GM23338 (cell line): Measurements from ENCODE around the gene RYR1. TPM values are rescaled to one million over a fixed set of nuclear protein-coding genes. Genes with fewer than 3 reads are reported as not detected.

Experiments used
- ATAC-seq: fragments of 200-7000 bp; cut with Tn5 transposase; 3 replicates; pipeline ENCODE4 v1.9.1; 2020
- DNase-seq: peaks from one replicate; pipeline ENCODE4 v3.0.0-alpha.2; 2015; ENCODE audit warnings: low spot score
- H2AFZ ChIP-seq: fragments of 200-600 bp; sonication (generic); 2 replicates; pipeline ENCODE4 v1.8.0; 2016; ENCODE audit warnings: antibody characterized with exemption, mild to moderate bottlenecking, moderate library complexity
- H3F3A ChIP-seq: fragments of 200-600 bp; sonication (generic); replicated peaks from 2 replicates; pipeline ENCODE4 v1.8.0; 2017; ENCODE audit warnings: antibody characterized with exemption, mixed run types, low read depth
- H3K27ac ChIP-seq: fragments of 200-600 bp; sonication (generic); 2 replicates; pipeline ENCODE4 v1.6.1; 2016; ENCODE audit warnings: low read depth
- H3K27me3 ChIP-seq: fragments of 200-600 bp; sonication (generic); 2 replicates; pipeline ENCODE4 v1.8.0; 2016; ENCODE audit warnings: mild to moderate bottlenecking, mixed run types, moderate library complexity; ENCODE audit not compliant: insufficient read depth
- H3K36me3 ChIP-seq: fragments of 200-600 bp; sonication (generic); 2 replicates; pipeline ENCODE4 v1.8.0; 2016; ENCODE audit warnings: mild to moderate bottlenecking; ENCODE audit not compliant: insufficient read depth
- H3K4me1 ChIP-seq: fragments of 200-600 bp; sonication (generic); 2 replicates; pipeline ENCODE4 v1.8.0; 2016; ENCODE audit warnings: mild to moderate bottlenecking, moderate library complexity; ENCODE audit not compliant: insufficient read depth
- H3K4me2 ChIP-seq: fragments of 200-600 bp; sonication (generic); 2 replicates; pipeline ENCODE4 v1.7.1; 2017; ENCODE audit warnings: mixed run types
- H3K4me3 ChIP-seq: fragments of 200-600 bp; sonication (generic); 2 replicates; pipeline ENCODE4 v1.6.1; 2016; ENCODE audit warnings: mixed run types
- H3K79me2 ChIP-seq: fragments of 200-600 bp; sonication (generic); replicated peaks from 2 replicates; pipeline ENCODE4 v1.8.0; 2017; ENCODE audit warnings: mild to moderate bottlenecking; ENCODE audit not compliant: insufficient read depth
- H3K9me2 ChIP-seq: fragments of 200-600 bp; sonication (generic); 2 replicates; pipeline ENCODE4 v1.8.0; 2017; ENCODE audit not compliant: insufficient read depth
- H4K20me1 ChIP-seq: fragments of 200-600 bp; sonication (generic); replicated peaks from 2 replicates; pipeline ENCODE4 v1.8.0; 2017; ENCODE audit warnings: mild to moderate bottlenecking; ENCODE audit not compliant: insufficient read depth
- H3K27ac Mint-ChIP-seq: 2 replicates; pipeline ENCODE4 v1.8.0; 2020; ENCODE audit warnings: inconsistent platforms, mild to moderate bottlenecking, moderate library complexity, mixed read lengths
- H3K27me3 Mint-ChIP-seq: 3 replicates; pipeline ENCODE4 v1.8.0; 2022; ENCODE audit warnings: low read depth, mild to moderate bottlenecking, moderate library complexity, mixed read lengths, inconsistent platforms; ENCODE audit not compliant: insufficient read depth, poor library complexity
- H3K36me3 Mint-ChIP-seq: 3 replicates; pipeline ENCODE4 v1.8.0; 2021; ENCODE audit warnings: low read depth, mild to moderate bottlenecking, inconsistent platforms, moderate library complexity, mixed read lengths
- H3K4me1 Mint-ChIP-seq: 3 replicates; pipeline ENCODE4 v1.8.0; 2020; ENCODE audit warnings: mild to moderate bottlenecking, inconsistent platforms, mixed read lengths
- H3K4me3 Mint-ChIP-seq: 3 replicates; pipeline ENCODE4 v1.8.0; 2021; ENCODE audit warnings: moderate library complexity, mild to moderate bottlenecking, inconsistent platforms, mixed read lengths
- H3K9me3 Mint-ChIP-seq: 3 replicates; pipeline ENCODE4 v1.8.0; 2020; ENCODE audit warnings: moderate library complexity, mild to moderate bottlenecking, inconsistent platforms, mixed read lengths
- CTCF ChIP-seq, 2 experiments: fragments of 200-600 bp in 1 of 2; sonication (generic) in 1 of 2; conservative IDR thresholded peaks; 2 replicates each; pipeline versions ENCODE4 v1.5.1 to v1.6.1; 2016 to 2017; ENCODE audit warnings: antibody characterized with exemption in 2 of 2, low read depth in 2 of 2, mild to moderate bottlenecking in 2 of 2, moderate library complexity in 1 of 2
- ETS1 ChIP-seq: IDR thresholded peaks from 2 replicates; pipeline ENCODE4 v1.6.1; 2016; ENCODE audit warnings: antibody characterized with exemption
- EZH2 ChIP-seq: fragments of 200-600 bp; sonication (generic); IDR thresholded peaks from one replicate; pipeline ENCODE4 v1.8.0; 2017; ENCODE audit warnings: antibody characterized with exemption, mild to moderate bottlenecking, low read depth; ENCODE audit not compliant: unreplicated experiment
- EZH2phosphoT487 ChIP-seq: fragments of 200-600 bp; sonication (generic); IDR thresholded peaks from one replicate; pipeline ENCODE4 v1.8.1; 2018; ENCODE audit warnings: antibody characterized with exemption; ENCODE audit not compliant: unreplicated experiment
- NANOG ChIP-seq: IDR thresholded peaks from 2 replicates; pipeline ENCODE4 v1.6.1; 2016; ENCODE audit warnings: antibody characterized with exemption, borderline replicate concordance
- REST ChIP-seq: IDR thresholded peaks from one replicate; pipeline ENCODE4 v1.6.1; 2018; ENCODE audit warnings: antibody characterized with exemption; ENCODE audit not compliant: unreplicated experiment
- ZNF331 ChIP-seq: fragments of 250-450 bp; sonication (Bioruptor Pico); IDR thresholded peaks from 2 replicates; pipeline ENCODE4 v1.5.0; 2020; ENCODE audit warnings: low read depth, mild to moderate bottlenecking, moderate library complexity
- ZNF462 ChIP-seq: fragments of 250-450 bp; sonication (Bioruptor Pico); IDR thresholded peaks from 2 replicates; pipeline ENCODE4 v1.5.0; 2020; ENCODE audit warnings: mild to moderate bottlenecking, moderate library complexity
- polyA plus RNA-seq: library from polyadenylated mRNA; unstranded; fragments of >200 nt; fragmentation: Nextera tagmentation; extraction: Ambion mirVana; gene quantifications from 2 replicates; pipeline ENCODE4 v1.2.1, GENCODE V29; 2016
- total RNA-seq: library from RNA; depleted of rRNA; stranded (reverse); fragments of >200 nt; shearing (Covaris generic); gene quantifications from 2 replicates; pipeline ENCODE4 v1.2.3, GENCODE V29; 2014

RYR1 gene
- total and polyA plus RNA-seq, 2 experiments from 2014 or later, result 4.0 to 26.7 TPM

GRCh38 chr19:38469151-38469550 lies 35.7 kb downstream of the RYR1 start:
- no peak overlapping the region for H3K4me3 Mint-ChIP-seq
- H3K4me1 Mint-ChIP-seq, result no peaks in the 10 kb centered on the region; the same call in 2 of the 3 replicates
- Histone ChIP-seq H2AFZ (no peak overlapping the region), H3K4me1 (no peaks in the 10 kb centered on the region), H3K9me2 (no peaks in the 10 kb centered on the region), H4K20me1 (no peaks in the 10 kb centered on the region), H3F3A (no peaks in the 10 kb centered on the region), H3K36me3 (peaks cover 36% of the 10 kb centered on the region), H3K27me3 (no peaks in the 10 kb centered on the region), H3K79me2 (no peaks in the 10 kb centered on the region), H3K27ac (no peak overlapping the region), H3K4me2 (no peak overlapping the region), H3K4me3 (no peak overlapping the region)
- no peak for DNase-seq
- H3K27ac Mint-ChIP-seq, result no peak overlapping the region
- peaks cover 2% of the 10 kb centered on the region for H3K27me3 Mint-ChIP-seq
- no peak for TF ChIP-seq ETS1
- TF ChIP-seq ZNF331 (CRISPR knock-in tag), result no peak
- TF ChIP-seq EZH2, result no peak
- no peak for TF ChIP-seq NANOG
- TF ChIP-seq EZH2phosphoT487, result no peak
- no peak for ATAC-seq
- peaks cover 41% of the 10 kb centered on the region for H3K36me3 Mint-ChIP-seq
- H3K9me3 Mint-ChIP-seq, result no peaks in the 10 kb centered on the region

- 0 out of 2 replicates have a peak, but pooled peaks cover 4% of the 10 kb centered on the region for H4K20me1 ChIP-seq
- H3K4me3 Mint-ChIP-seq, result no peak overlapping the region
- no peaks in the 10 kb centered on the region for H3F3A ChIP-seq
- peaks cover 36% of the 10 kb centered on the region for H3K36me3 ChIP-seq
- H3K4me1 Mint-ChIP-seq, result no peaks in the 10 kb centered on the region; the same call in 2 of the 3 replicates
- H3K4me1 ChIP-seq, result no peaks in the 10 kb centered on the region
- no peak overlapping the region for H2AFZ ChIP-seq
- no peak for DNase-seq
- no peaks in the 10 kb centered on the region for H3K27me3 ChIP-seq
- H3K9me3 Mint-ChIP-seq, result no peaks in the 10 kb centered on the region
- ATAC-seq, result no peak; the same call in 2 of the 3 replicates
- peaks cover 41% of the 10 kb centered on the region for H3K36me3 Mint-ChIP-seq
- H3K79me2 ChIP-seq, result no peaks in the 10 kb centered on the region
- no peak overlapping the region for H3K27ac Mint-ChIP-seq
- H3K4me3 ChIP-seq, result no peak overlapping the region
- H3K4me2 ChIP-seq, result no peak overlapping the region
- H3K9me2 ChIP-seq, result no peaks in the 10 kb centered on the region
- no peak overlapping the region for H3K27ac ChIP-seq
- peaks cover 4% of the 10 kb centered on the region for H3K27me3 Mint-ChIP-seq
- TF ChIP-seq REST, result no peak
- no peak for TF ChIP-seq CTCF (conservative IDR thresholded peaks at IDR 0.05; ENCODE audit: low read depth in 2 of 2)
- TF ChIP-seq ZNF462 (CRISPR knock-in tag), result no peak
These were observed 37.4 kb downstream of the RYR1 start for GRCh38 chr19:38470788-38471480.
